ENCODE data around the gene TMEM132D.
"Not testable (repeated sequence)": the region's sequence is repeated elsewhere in the genome, so short reads cannot be mapped to it uniquely, and the experiment has no call there.

DNA sequence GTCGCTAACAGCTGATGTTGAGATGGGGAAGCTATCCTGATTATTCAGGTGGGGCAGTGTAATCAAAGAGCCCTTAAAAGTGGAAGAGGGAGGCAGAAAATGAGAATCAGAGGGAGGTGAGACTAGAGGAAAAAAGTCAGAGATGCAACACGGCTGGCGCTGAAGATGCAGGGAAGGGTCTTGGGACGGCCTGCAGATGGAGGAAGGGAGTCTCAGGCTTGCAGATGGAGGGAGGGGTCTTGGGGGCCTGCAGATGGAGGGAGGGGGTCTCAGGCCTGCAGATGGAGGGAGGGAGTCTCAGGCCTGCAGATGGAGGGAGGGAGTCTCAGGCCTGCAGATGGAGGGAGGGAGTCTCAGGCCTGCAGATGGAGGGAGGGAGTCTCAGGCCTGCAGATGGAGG, 713.9 kb downstream of the TMEM132D start:
- not testable (repeated sequence) for TF ChIP-seq CTCF (IDR thresholded peaks at IDR 0.05; ENCODE audit: poor library complexity); EZH2 (IDR thresholded peaks at IDR 0.05; ENCODE audit: borderline replicate concordance)
